ENCODE results near the gene LGALS1. TPM values are rescaled to one million over a fixed set of nuclear protein-coding genes. Genes with fewer than 3 reads are reported as not detected.

The LGALS1 gene
- total and polyA plus RNA-seq, 12 donors: 190 to 4,628 (median 918) TPM

DNA sequence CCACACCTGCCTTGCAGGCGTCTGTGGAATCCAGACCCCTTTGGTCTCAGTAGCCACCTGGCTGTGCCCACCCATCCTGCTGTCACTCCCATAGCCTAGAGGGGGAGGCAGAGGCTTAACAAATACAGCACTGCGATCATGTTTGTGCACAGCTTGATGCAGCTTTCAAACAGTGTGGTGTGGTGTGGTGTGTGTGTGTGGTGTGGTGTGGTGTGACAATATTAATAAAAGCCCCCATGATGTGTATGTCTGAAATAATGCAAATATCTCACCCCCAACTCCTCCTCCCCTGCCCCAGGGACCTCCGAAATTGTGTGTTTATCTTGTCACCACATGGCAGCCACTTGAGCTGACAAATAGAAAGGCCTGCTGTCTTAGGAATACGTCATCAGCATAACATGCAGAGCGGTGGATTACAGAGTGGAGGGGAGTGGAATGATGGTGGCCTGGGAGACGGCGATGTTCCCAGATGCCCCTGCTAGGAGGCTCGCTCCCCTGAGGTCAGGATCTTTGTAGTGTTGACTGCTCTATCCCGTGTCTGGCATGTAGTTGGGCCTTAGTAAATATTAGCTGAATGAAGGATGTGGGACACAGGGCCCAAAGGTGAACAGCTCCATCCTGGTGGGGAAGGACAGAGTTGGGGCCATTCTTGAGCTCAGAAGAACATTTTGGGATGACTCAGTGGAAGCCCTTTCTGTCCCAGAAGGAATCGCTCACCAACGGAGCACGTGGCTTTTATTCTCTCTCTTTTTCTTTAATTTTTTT lies 14.1 kb upstream of the LGALS1 start:
- WGBS, 4 donors: 35 to 45% (median 42%) methylated on average over 12 of the region's 12 CpGs

DNA sequence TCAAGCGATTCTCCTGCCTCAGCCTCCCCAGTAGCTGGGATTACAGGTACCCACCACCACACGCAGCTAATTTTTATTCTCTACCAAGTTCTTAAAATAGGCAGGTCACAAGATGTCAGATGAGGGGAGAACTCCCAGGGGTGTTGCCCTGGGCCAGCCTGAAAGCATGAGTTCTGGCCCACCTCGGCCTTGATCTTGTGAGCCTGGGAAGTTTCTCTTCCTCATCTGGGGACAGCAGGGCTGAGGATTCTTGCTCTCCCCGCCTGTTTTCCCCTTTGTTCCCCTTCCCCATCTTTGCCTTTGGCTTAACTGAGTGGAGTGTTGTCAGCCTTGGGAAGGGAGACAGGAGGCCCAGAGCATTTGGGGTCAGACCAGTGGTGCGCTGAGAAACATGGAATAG lies 13.4 kb upstream of the LGALS1 start:
- intact Hi-C loops (cut with DNase I): no loop called here
- 73 to 84% (median 76%) methylated on average over 5 of the region's 5 CpGs for whole genome bisulfite sequencing, 4 donors
- TF ChIP-seq, protein P1, sequence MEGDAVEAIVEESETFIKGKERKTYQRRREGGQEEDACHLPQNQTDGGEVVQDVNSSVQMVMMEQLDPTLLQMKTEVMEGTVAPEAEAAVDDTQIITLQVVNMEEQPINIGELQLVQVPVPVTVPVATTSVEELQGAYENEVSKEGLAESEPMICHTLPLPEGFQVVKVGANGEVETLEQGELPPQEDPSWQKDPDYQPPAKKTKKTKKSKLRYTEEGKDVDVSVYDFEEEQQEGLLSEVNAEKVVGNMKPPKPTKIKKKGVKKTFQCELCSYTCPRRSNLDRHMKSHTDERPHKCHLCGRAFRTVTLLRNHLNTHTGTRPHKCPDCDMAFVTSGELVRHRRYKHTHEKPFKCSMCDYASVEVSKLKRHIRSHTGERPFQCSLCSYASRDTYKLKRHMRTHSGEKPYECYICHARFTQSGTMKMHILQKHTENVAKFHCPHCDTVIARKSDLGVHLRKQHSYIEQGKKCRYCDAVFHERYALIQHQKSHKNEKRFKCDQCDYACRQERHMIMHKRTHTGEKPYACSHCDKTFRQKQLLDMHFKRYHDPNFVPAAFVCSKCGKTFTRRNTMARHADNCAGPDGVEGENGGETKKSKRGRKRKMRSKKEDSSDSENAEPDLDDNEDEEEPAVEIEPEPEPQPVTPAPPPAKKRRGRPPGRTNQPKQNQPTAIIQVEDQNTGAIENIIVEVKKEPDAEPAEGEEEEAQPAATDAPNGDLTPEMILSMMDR (IDR thresholded peaks at IDR 0.05): no peak
- TF ChIP-seq POLR2A (IDR thresholded peaks at IDR 0.05): no peak
- Histone ChIP-seq H3K9me3 (replicated peaks in 1 of 3) (no peaks in the 10 kb centered on the region), H3K36me3 (replicated peaks in 1 of 2) (peaks cover 0 to 14% of the 10 kb centered on the region in 2 donors), H3K4me1 (replicated peaks in 1 of 2) (peaks cover 31 to 41% of the 10 kb centered on the region in 2 donors), H3K4me3 (no peak overlapping the region), H3K27me3 (no peaks in the 10 kb centered on the region), H3K27ac (peak overlapping the region in 3 of 5 donors; percentile 73 to 83 (median 80))
- no peak for DNase-seq

More for the DNA sequence above, 14.1 kb upstream of the LGALS1 start:
- no peaks in the 10 kb centered on the region for H3K9me3 ChIP-seq (replicated peaks in 1 of 3)
- peaks cover 31 to 41% of the 10 kb centered on the region in 2 donors for H3K4me1 ChIP-seq (replicated peaks in 1 of 2)
- H3K27me3 ChIP-seq: no peaks in the 10 kb centered on the region
- intact Hi-C loops (cut with DNase I): no loop called here
- peak in 2 of 7 donors; percentile 44 to 73 for DNase-seq
- peaks cover 0 to 11% of the 10 kb centered on the region in 2 donors for H3K36me3 ChIP-seq (replicated peaks in 1 of 2)
- TF ChIP-seq, protein P1 (IDR thresholded peaks at IDR 0.05): peak in 5 of 6 experiments; percentile 11 to 44 (median 27)
- no peak for TF ChIP-seq POLR2A (IDR thresholded peaks at IDR 0.05)
- no peak overlapping the region for H3K4me3 ChIP-seq
- H3K27ac ChIP-seq: peak overlapping the region in 4 of 5 donors; percentile 49 to 83 (median 76)

DNA sequence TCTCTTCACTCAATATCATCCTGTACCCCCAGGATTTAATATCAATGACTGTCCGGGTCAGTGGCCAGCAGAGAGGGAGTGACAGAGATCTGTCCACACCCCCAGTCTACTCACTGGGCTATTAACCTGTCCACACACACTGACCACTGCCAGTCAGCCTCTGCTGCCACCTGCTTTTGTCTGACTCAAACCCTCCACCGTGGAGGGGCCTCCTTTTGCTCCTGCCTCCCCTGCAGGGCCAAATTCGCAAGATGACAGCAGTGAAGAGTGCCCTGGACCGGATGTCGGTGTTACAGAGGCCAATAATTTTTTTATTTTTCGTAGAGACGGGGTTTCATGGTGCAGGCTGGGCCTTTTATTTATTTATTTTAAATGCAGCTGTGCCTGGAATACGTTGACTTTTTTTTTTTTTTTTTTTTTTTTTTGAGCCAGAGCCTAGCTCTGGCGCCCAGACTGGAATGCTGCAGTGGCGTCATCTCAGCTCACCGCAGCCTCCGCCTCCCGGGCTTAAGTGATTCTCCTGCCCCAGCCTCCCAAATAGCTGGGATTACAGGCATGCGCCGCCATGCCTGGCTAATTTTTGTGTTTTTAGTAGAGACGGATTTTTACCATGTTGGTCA lies 11.8 kb upstream of the LGALS1 start:
- H3K27me3 ChIP-seq: no peaks in the 10 kb centered on the region
- no peak overlapping the region for H3K4me3 ChIP-seq
- peaks cover 31 to 41% of the 10 kb centered on the region in 2 donors for H3K4me1 ChIP-seq (replicated peaks in 1 of 2)
- no peak overlapping the region for H3K27ac ChIP-seq
- no peaks in the 10 kb centered on the region for H3K9me3 ChIP-seq (replicated peaks in 1 of 3)
- DNase-seq: no peak
- peaks cover 0 to 14% of the 10 kb centered on the region in 2 donors for H3K36me3 ChIP-seq (replicated peaks in 1 of 2)
- TF ChIP-seq, protein P1 (IDR thresholded peaks at IDR 0.05): no peak
- no peak for TF ChIP-seq POLR2A (IDR thresholded peaks at IDR 0.05)
- intact Hi-C loops (cut with DNase I): no loop called here
- 75 to 85% (median 84%) methylated on average over 16 of the region's 16 CpGs for WGBS, 4 donors

DNA sequence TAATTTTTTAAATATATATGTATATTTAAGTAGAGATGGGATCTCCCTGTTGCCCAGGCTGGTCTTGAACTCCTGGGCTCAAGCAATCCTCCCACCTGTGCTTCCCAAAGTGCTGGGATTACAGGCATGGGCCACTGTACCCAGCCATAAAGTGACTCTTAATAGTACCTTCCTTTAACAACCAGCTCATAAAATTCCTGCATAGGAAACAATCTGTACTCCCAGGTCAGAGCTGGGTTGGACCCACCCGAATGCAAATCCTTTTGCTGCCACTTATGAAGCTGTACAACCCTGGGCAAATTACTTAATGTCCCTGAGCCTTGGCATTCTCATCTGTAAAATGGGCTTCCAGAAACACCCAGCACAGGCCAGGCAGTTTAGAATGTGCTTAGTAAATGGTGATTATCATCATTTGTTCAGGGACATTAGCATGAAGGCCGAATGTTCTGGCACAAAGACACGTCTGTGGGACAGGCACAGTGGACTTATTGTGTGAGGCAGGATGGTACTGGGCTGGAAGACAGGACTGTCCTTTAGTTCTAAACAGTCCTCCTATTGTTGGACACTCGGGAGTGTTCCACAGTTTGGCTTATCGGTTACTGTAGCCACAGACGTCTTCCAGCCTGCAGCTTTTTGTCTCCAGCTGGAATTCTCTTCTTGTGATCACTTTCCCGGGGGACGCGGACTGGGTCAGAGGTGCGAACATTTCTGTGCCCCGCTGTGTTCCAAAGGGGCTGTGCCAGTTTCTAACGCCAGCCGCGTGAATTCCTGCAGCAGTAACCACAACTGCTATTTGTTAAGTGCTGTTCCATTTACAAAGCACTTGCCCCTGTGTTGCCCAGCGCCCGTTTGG lies 11.0 kb upstream of the LGALS1 start:
- intact Hi-C loops (cut with DNase I): no loop called here
- no peaks in the 10 kb centered on the region for H3K27me3 ChIP-seq
- DNase-seq: no peak
- no peaks in the 10 kb centered on the region for H3K9me3 ChIP-seq (replicated peaks in 1 of 3)
- no peak for TF ChIP-seq POLR2A (IDR thresholded peaks at IDR 0.05)
- TF ChIP-seq, protein P1 (IDR thresholded peaks at IDR 0.05): no peak
- H3K4me3 ChIP-seq: no peak overlapping the region
- H3K27ac ChIP-seq: no peak overlapping the region
- WGBS, 4 donors: 62 to 84% (median 77%) methylated on average over 14 to 16 of the region's 16 CpGs
- H3K36me3 ChIP-seq (replicated peaks in 1 of 2): peaks cover 0 to 14% of the 10 kb centered on the region in 2 donors
- peaks cover 27 to 39% of the 10 kb centered on the region in 2 donors for H3K4me1 ChIP-seq (replicated peaks in 1 of 2)

Measured in adrenal gland (tissue), 12 donors.